GM10847 (cell line): ENCODE data around the gene INTS11.

Source experiments
- POLR2A ChIP-seq: IDR thresholded peaks from 2 replicates; pipeline ENCODE4 v1.6.1; 2011; ENCODE audit not compliant: insufficient read length; ENCODE audit errors: extremely low read depth

Gene INTS11

GRCh38 chr1:1340791-1341548 lies 16.5 kb upstream of the INTS11 start:
- no peak for TF ChIP-seq POLR2A

DNA sequence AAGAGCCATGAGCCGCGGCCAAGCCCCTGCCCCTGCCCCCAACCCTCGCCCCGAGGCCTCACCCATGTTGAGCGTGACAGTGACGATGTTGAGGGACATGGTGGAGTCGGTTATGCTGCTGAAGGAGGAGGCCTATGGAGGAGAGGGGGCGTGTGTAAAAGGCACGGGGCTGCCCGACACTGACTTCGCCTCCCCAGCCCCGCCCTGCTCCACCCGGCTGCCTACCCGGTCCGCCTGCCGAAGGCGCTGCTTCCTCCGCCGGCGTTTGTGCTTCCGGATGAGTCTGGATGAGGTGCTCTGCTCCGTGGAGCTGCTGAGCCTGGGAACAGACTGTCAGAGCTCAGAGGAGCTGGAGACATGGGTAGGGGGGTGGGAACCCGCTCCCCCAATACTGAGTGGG lies 15.7 kb upstream of the INTS11 start:
- TF ChIP-seq POLR2A: no peak

GRCh38 chr1:1338278-1338677 lies 13.8 kb upstream of the INTS11 start:
- TF ChIP-seq POLR2A: no peak

DNA sequence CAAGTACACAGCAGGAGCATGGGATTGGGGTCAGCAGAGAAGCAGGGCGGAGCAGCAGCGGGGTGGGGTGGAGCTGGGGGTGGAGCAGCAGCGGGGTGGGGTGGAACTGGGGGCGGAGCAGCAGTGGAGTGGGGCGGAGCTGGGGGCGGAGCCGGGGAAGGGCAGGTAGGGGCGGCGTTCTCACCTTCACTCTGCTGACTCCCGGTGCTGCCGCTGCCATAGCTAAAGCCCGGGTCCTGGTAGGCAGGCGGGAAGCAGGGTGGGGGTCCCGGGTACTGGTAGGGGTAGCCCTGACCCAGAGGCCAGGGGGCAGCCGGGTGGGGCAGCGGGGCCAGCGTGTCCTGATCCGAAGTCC lies 13.3 kb upstream of the INTS11 start:
- TF ChIP-seq POLR2A: no peak

DNA sequence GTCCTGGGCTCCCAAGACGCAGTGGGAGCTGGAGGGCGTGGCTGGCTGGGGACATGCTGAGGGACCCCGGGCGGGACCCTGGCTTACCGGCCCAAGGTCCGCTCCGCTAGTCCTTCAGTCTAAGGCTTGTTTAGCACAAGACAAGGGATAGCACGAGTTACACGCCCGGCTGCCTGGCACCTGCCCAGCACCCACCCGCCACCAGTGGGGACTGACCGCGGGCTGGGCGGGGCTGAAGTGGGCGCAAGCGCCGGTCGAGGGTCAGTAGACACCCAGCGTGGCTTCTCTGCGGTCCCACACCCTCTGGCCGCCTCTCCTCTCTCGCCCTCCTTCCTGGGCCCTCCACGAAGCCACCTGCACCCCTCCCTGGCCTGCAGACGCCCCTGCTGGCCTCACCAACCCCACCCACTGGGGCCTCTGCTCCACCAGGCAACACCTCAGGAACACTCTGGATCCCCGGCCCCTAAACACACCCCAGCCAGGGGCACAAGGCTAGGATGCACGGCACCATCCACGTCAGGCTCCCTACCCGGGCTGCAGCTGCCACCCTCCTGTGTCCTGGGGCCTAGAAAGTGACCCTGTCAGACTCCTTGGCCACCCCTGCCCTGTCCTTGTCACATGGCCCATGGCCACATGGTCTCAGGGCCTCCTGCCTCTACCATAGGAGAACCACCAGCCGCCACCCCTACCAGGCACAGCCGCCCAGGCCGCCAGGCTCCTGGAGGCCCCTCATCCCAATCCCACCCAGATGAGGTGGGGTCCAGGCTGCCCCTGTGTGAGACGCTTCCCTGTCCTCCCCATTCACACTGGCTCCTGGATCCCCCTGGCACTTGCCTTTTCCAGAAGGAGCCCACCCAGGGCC lies 12.7 kb upstream of the INTS11 start:
- TF ChIP-seq POLR2A: no peak

- no peak for TF ChIP-seq POLR2A
These were observed 12.0 kb upstream of the INTS11 start for GRCh38 chr1:1336446-1336845.

GRCh38 chr1:1335792-1336248 lies 11.4 kb upstream of the INTS11 start:
- no peak for TF ChIP-seq POLR2A

DNA sequence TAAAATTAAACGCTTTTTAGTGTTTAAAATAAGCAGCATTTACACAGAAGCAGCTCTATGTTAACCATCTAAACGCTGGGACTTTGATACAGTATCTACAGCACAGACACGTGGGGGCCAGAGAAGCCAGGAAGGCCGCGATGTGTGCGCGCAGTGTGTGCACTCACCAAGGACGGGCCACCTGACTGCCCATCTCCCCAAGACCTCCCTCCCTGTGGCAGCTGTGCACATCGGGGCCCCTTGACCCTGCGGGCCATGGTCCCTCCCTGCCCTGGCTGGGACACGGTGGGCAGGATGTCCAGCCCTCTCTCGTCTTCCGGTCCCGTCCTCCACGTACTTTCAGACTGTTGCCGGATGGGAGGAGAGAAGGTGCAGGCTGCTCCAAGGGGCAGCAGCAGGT lies 10.8 kb upstream of the INTS11 start:
- TF ChIP-seq POLR2A: no peak

DNA sequence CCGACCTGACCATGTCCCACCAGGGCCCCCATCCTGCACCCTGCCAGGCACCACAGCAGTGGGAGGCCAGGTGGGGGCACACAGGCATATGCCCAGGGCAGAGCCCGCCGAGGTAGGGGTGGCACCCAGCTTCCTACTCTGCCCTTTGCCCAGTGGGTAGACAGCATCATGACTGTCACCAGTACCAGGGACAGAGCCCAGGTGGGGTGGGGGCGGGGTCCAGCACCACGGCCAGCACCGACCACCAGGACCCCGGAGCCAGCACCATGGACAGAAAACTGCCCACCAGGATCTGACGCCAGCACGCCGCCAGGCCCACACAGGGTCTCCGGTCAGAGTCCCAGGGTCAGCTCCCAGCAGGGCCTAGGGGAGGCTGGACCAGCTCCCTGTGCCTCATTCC lies 10.4 kb upstream of the INTS11 start:
- no peak for TF ChIP-seq POLR2A

DNA sequence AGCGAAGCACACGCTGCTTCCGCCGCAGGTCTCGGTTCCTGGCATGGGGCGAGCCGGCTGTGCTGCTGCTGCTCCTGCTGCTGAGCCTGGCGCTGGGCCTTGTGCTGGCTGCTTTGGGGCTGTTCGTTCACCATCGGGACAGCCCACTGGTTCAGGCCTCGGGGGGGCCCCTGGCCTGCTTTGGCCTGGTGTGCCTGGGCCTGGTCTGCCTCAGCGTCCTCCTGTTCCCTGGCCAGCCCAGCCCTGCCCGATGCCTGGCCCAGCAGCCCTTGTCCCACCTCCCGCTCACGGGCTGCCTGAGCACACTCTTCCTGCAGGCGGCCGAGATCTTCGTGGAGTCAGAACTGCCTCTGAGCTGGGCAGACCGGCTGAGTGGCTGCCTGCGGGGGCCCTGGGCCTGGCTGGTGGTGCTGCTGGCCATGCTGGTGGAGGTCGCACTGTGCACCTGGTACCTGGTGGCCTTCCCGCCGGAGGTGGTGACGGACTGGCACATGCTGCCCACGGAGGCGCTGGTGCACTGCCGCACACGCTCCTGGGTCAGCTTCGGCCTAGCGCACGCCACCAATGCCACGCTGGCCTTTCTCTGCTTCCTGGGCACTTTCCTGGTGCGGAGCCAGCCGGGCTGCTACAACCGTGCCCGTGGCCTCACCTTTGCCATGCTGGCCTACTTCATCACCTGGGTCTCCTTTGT lies 9.2 kb upstream of the INTS11 start:
- TF ChIP-seq POLR2A: no peak

GRCh38 chr1:1332774-1333480 lies 8.5 kb upstream of the INTS11 start:
- TF ChIP-seq POLR2A: no peak

DNA sequence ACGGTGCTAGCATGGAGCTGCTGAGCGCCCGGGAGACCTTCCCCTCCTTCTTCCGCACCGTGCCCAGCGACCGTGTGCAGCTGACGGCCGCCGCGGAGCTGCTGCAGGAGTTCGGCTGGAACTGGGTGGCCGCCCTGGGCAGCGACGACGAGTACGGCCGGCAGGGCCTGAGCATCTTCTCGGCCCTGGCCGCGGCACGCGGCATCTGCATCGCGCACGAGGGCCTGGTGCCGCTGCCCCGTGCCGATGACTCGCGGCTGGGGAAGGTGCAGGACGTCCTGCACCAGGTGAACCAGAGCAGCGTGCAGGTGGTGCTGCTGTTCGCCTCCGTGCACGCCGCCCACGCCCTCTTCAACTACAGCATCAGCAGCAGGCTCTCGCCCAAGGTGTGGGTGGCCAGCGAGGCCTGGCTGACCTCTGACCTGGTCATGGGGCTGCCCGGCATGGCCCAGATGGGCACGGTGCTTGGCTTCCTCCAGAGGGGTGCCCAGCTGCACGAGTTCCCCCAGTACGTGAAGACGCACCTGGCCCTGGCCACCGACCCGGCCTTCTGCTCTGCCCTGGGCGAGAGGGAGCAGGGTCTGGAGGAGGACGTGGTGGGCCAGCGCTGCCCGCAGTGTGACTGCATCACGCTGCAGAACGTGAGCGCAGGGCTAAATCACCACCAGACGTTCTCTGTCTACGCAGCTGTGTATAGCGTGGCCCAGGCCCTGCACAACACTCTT lies 7.7 kb upstream of the INTS11 start:
- no peak for TF ChIP-seq POLR2A

GRCh38 chr1:1331068-1331965 lies 6.9 kb upstream of the INTS11 start, which contains the start of gene TAS1R3:
TAS1R3 (plus strand) TSS chr1:1331280; CDS start chr1:1331346, 66 bp downstream.
- no peak for TF ChIP-seq POLR2A
